Gastrocnemius medialis (tissue), 4 donors: Measurements from ENCODE around the gene ADAMTS15. TPM values are rescaled to one million over a fixed set of nuclear protein-coding genes. Genes with fewer than 3 reads are reported as not detected.

Experiments
- ATAC-seq, 2 donors: fragments of 150-250 bp; one replicate each; pipeline ENCODE4 v1.9.1; 2016
- DNase-seq, 2 donors: peaks; one replicate each; pipeline ENCODE4 v3.0.0-alpha.2; 2019
- H3K27ac ChIP-seq, 4 donors: fragments of 200-600 bp; sonication (generic); 1 replicate in 1 of 4; 2 replicates in 3 of 4; pipeline ENCODE4 v1.5.1; 2016 to 2018; ENCODE audit warnings: mild to moderate bottlenecking in 2 of 4, moderate library complexity in 1 of 4
- H3K27me3 ChIP-seq, 3 donors: fragments of 200-600 bp; sonication (generic) in 2 of 3; 1 replicate in 1 of 3; 2 replicates in 2 of 3; pipeline versions ENCODE4 v1.5.1 to v1.6.0; 2016 to 2019; ENCODE audit warnings: mild to moderate bottlenecking in 1 of 3, moderate library complexity in 1 of 3
- H3K36me3 ChIP-seq, 2 donors: fragments of 200-600 bp; sonication (generic) in 1 of 2; one replicate each; pipeline ENCODE4 v1.5.1; 2017 to 2018
- H3K4me1 ChIP-seq, 2 donors: fragments of 200-600 bp; sonication (generic) in 1 of 2; one replicate each; pipeline ENCODE4 v1.5.1; 2016 to 2017; ENCODE audit warnings: mild to moderate bottlenecking in 2 of 2
- H3K4me3 ChIP-seq, 4 donors: fragments of 200-600 bp; sonication (generic) in 3 of 4; 1 replicate in 1 of 4; 2 replicates in 3 of 4; pipeline ENCODE4 v1.5.1; 2016 to 2019; ENCODE audit warnings: mild to moderate bottlenecking in 2 of 4
- H3K9me3 ChIP-seq, 3 donors: fragments of 200-600 bp; sonication (generic) in 2 of 3; 1 replicate in 1 of 3; 2 replicates in 2 of 3; pipeline ENCODE4 v1.5.1; 2016 to 2019
- CTCF ChIP-seq, 5 experiments: fragments of 450-650 bp in 3 of 5; fragments of 200-600 bp in 2 of 5; sonication (generic) in 2 of 5; IDR thresholded peaks in 4 of 5; conservative IDR thresholded peaks in 1 of 5; 1 replicate in 4 of 5; 2 replicates in 1 of 5; pipeline ENCODE4 v1.5.1; 2016 to 2019; ENCODE audit warnings: antibody characterized with exemption in 5 of 5, mild to moderate bottlenecking in 3 of 5, moderate library complexity in 3 of 5
- POLR2A ChIP-seq, 2 donors: fragments of 450-650 bp; IDR thresholded peaks; one replicate each; pipeline ENCODE4 v1.6.1; 2017; ENCODE audit warnings: antibody characterized with exemption in 2 of 2, mild to moderate bottlenecking in 2 of 2, moderate library complexity in 2 of 2
- in situ Hi-C, 4 donors: fragments of 200-750 bp; cut with MboI; loops; one replicate each; pipeline versions ENCODE4 v1.15.0 to v1.8.0; 2017; ENCODE audit warnings: low sequenced_read_pairs in 4 of 4
- intact Hi-C: fragments of 100-400 bp; cut with DNase I; formaldehyde crosslinking; loops from one replicate; pipeline ENCODE4 v1.15.1; 2023; ENCODE audit warnings: low total_unique reads
- total RNA-seq, 4 donors: library from RNA; depleted of rRNA; stranded (reverse); fragments of >200 nt; gene quantifications; one replicate each; pipeline versions ENCODE4 v1.1.0 to v1.2.3, GENCODE V29; 2016

ADAMTS15 gene
- total RNA-seq, 4 donors from 2014 or later, result 1.2 to 3.4 (median 1.9) TPM

- H3K4me1 ChIP-seq, result peaks cover 3 to 8% of the 10 kb centered on the region in 2 donors
- in situ Hi-C loops, result loop anchor here (10.0 to 25.0 kb wide), 6 partner anchors 215 to 465 kb away; no protein-coding TSS in a partner anchor
- no peaks in the 10 kb centered on the region for H3K36me3 ChIP-seq
- TF ChIP-seq POLR2A (IDR thresholded peaks at IDR 0.05) (no peak), CTCF (IDR thresholded peaks at IDR 0.05 in 4 of 5, conservative IDR thresholded peaks at IDR 0.05 in 1 of 5) (no peak)
- no peaks in the 10 kb centered on the region for H3K9me3 ChIP-seq
- ATAC-seq, result no peak
- no peak overlapping the region for H3K27ac ChIP-seq
- no peak overlapping the region for H3K4me3 ChIP-seq
- intact Hi-C loops, result loop anchor here (5.0 kb wide), 1 partner anchor 218 kb away; no protein-coding TSS in a partner anchor
- no peak for DNase-seq
- H3K27me3 ChIP-seq, result peaks cover 15 to 24% (median 17%) of the 10 kb centered on the region in 3 donors
Observed at GRCh38 chr11:130429983-130430382, 18.5 kb upstream of the ADAMTS15 start.

GRCh38 chr11:130431331-130431773 is 17.1 kb upstream of the ADAMTS15 start:
- in situ Hi-C loops, result loop anchor here in 3 of 4 donors (10.0 to 25.0 kb wide), 4 partner anchors 231 to 463 kb away; no protein-coding TSS in a partner anchor
- Histone ChIP-seq H3K4me3 (no peak overlapping the region), H3K9me3 (no peaks in the 10 kb centered on the region), H3K4me1 (peaks cover 11 to 13% of the 10 kb centered on the region in 2 donors), H3K27me3 (peaks cover 13 to 20% (median 17%) of the 10 kb centered on the region in 3 donors), H3K36me3 (no peaks in the 10 kb centered on the region), H3K27ac (no peak overlapping the region)
- intact Hi-C loops, result loop anchor here (1.0 kb wide), 1 partner anchor 463 kb away; no protein-coding TSS in a partner anchor
- DNase-seq (peak; percentile 39 to 68), ATAC-seq (peak; percentile 32 to 58)
- peak; percentile 56 to 82 (median 74) for TF ChIP-seq CTCF (IDR thresholded peaks at IDR 0.05 in 4 of 5, conservative IDR thresholded peaks at IDR 0.05 in 1 of 5)
- no peak for TF ChIP-seq POLR2A (IDR thresholded peaks at IDR 0.05)

- TF ChIP-seq POLR2A (IDR thresholded peaks at IDR 0.05), result no peak
- no peak for TF ChIP-seq CTCF (IDR thresholded peaks at IDR 0.05 in 4 of 5, conservative IDR thresholded peaks at IDR 0.05 in 1 of 5)
- Histone ChIP-seq H3K27ac (no peak overlapping the region), H3K4me1 (peaks cover 11 to 13% of the 10 kb centered on the region in 2 donors), H3K27me3 (peaks cover 9 to 15% (median 14%) of the 10 kb centered on the region in 3 donors), H3K36me3 (no peaks in the 10 kb centered on the region), H3K4me3 (no peak overlapping the region), H3K9me3 (no peaks in the 10 kb centered on the region)
- intact Hi-C loops (loop anchor here (1.0 kb wide), 1 partner anchor 462 kb away; no protein-coding TSS in a partner anchor), in situ Hi-C loops (loop anchor here in 3 of 4 donors (10.0 to 25.0 kb wide), 4 partner anchors 230 to 463 kb away; no protein-coding TSS in a partner anchor)
- DNase-seq (no peak), ATAC-seq (no peak)
Observed at GRCh38 chr11:130431801-130432200, 16.6 kb upstream of the ADAMTS15 start.

- Histone ChIP-seq H3K27me3 (peaks cover 0 to 6% (median 3%) of the 10 kb centered on the region in 3 donors), H3K4me3 (no peak overlapping the region), H3K9me3 (no peaks in the 10 kb centered on the region), H3K4me1 (peaks cover 7 to 13% of the 10 kb centered on the region in 2 donors), H3K27ac (no peak overlapping the region), H3K36me3 (no peaks in the 10 kb centered on the region)
- intact Hi-C loops (no loop called here), in situ Hi-C loops (loop anchor here in 3 of 4 donors (10.0 to 25.0 kb wide), 4 partner anchors 229 to 461 kb away; no protein-coding TSS in a partner anchor)
- TF ChIP-seq POLR2A (IDR thresholded peaks at IDR 0.05) (no peak), CTCF (IDR thresholded peaks at IDR 0.05 in 4 of 5, conservative IDR thresholded peaks at IDR 0.05 in 1 of 5) (no peak)
- no peak for DNase-seq
- ATAC-seq, result no peak
Observed at GRCh38 chr11:130433357-130433756, 15.1 kb upstream of the ADAMTS15 start.
